ENCODE measurements around the gene LAIR1. TPM values are rescaled to one million over a fixed set of nuclear protein-coding genes. Genes with fewer than 3 reads are reported as not detected.

The LAIR1 gene
- total and polyA plus RNA-seq, 4 donors: 1.2 to 16.3 (median 4.8) TPM

DNA sequence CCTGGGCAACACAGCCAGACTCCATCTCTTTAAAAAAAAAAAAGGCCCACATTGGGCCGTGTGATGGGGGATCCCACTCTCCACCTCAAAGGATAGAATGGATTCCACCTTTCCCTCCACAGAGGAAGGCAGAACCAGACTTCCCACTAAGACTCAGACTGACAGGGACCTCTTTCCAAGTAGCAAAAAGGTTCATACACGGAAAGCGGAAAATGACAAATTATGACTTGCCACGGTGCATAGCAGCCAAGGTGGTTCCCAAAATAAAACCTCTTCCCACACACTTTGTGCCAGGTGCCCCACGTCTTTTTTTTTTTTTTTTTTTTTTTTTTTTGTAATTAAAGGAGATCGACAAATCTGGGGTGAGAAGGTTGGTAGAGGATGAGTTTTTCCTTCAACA, 36.2 kb upstream of the LAIR1 start (continued):
- TF ChIP-seq, protein P1, sequence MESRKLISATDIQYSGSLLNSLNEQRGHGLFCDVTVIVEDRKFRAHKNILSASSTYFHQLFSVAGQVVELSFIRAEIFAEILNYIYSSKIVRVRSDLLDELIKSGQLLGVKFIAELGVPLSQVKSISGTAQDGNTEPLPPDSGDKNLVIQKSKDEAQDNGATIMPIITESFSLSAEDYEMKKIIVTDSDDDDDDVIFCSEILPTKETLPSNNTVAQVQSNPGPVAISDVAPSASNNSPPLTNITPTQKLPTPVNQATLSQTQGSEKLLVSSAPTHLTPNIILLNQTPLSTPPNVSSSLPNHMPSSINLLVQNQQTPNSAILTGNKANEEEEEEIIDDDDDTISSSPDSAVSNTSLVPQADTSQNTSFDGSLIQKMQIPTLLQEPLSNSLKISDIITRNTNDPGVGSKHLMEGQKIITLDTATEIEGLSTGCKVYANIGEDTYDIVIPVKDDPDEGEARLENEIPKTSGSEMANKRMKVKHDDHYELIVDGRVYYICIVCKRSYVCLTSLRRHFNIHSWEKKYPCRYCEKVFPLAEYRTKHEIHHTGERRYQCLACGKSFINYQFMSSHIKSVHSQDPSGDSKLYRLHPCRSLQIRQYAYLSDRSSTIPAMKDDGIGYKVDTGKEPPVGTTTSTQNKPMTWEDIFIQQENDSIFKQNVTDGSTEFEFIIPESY (IDR thresholded peaks at IDR 0.05): no peak
- no peak for TF ChIP-seq RAD21 (IDR thresholded peaks at IDR 0.05)

DNA sequence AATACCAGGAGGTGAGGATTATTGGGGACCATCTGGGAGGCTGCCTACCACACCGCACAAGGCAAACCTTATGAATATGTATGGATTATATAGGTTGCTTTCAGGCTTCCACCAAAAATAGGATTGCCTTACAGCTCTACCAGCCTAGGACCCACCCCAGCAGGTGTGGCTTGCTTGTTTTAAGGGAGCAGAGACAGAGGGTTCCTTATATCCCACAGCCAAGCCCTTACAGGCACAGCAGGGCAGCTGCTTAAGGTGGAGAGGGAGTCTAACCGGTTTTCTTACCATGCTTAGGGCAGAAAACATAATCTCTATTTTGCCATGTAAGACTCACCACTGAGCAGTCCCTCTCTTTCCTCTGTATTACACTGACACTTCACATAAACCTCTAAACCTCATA, 34.5 kb upstream of the LAIR1 start:
- 59% methylated on average over 2 of the region's 2 CpGs for WGBS
- no peak overlapping the region for H3K27ac ChIP-seq (ENCODE audit: low read depth in 1 of 2, low read length in 2 of 2)
- H3K9me3 ChIP-seq (ENCODE audit: control insufficient read depth in 4 of 4, low read length in 3 of 4): peaks cover 0 to 2% (median 0%) of the 10 kb centered on the region in 4 donors
- H3K4me3 ChIP-seq (ENCODE audit: low read depth in 1 of 3, low read length in 3 of 3): no peak overlapping the region
- no peak overlapping the region for H3K9ac ChIP-seq (ENCODE audit: low read depth in 1 of 2, low read length in 2 of 2)
- no peaks in the 10 kb centered on the region for H3K36me3 ChIP-seq (ENCODE audit: control insufficient read depth in 4 of 4, insufficient read depth in 3 of 4, low read depth in 1 of 4, low read length in 3 of 4)
- no peak for DNase-seq (ENCODE audit: low spot score)
- H3K4me1 ChIP-seq (ENCODE audit: control insufficient read depth in 4 of 4, insufficient read depth in 4 of 4, low read length in 3 of 4): no peaks in the 10 kb centered on the region
- H3K27me3 ChIP-seq (ENCODE audit: control insufficient read depth in 4 of 4, insufficient read depth in 4 of 4, low read length in 3 of 4): no peaks in the 10 kb centered on the region
- TF ChIP-seq, protein P2, sequence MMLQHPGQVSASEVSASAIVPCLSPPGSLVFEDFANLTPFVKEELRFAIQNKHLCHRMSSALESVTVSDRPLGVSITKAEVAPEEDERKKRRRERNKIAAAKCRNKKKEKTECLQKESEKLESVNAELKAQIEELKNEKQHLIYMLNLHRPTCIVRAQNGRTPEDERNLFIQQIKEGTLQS (IDR thresholded peaks at IDR 0.05): no peak
- TF ChIP-seq FOXA1 (IDR thresholded peaks at IDR 0.05): no peak
- TF ChIP-seq FOXA2 (IDR thresholded peaks at IDR 0.05): no peak
- TF ChIP-seq JUND (IDR thresholded peaks at IDR 0.05): no peak
- TF ChIP-seq, protein P3, sequence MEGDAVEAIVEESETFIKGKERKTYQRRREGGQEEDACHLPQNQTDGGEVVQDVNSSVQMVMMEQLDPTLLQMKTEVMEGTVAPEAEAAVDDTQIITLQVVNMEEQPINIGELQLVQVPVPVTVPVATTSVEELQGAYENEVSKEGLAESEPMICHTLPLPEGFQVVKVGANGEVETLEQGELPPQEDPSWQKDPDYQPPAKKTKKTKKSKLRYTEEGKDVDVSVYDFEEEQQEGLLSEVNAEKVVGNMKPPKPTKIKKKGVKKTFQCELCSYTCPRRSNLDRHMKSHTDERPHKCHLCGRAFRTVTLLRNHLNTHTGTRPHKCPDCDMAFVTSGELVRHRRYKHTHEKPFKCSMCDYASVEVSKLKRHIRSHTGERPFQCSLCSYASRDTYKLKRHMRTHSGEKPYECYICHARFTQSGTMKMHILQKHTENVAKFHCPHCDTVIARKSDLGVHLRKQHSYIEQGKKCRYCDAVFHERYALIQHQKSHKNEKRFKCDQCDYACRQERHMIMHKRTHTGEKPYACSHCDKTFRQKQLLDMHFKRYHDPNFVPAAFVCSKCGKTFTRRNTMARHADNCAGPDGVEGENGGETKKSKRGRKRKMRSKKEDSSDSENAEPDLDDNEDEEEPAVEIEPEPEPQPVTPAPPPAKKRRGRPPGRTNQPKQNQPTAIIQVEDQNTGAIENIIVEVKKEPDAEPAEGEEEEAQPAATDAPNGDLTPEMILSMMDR (IDR thresholded peaks at IDR 0.05; ENCODE audit: low read depth, low read length, missing input control): no peak
- no peak for TF ChIP-seq SP1 (IDR thresholded peaks at IDR 0.05)
- TF ChIP-seq RAD21 (IDR thresholded peaks at IDR 0.05): no peak
- TF ChIP-seq, protein P1 (IDR thresholded peaks at IDR 0.05): no peak
- TF ChIP-seq HNF4A (conservative IDR thresholded peaks at IDR 0.05): no peak
- TF ChIP-seq, protein P4, sequence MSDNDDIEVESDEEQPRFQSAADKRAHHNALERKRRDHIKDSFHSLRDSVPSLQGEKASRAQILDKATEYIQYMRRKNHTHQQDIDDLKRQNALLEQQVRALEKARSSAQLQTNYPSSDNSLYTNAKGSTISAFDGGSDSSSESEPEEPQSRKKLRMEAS (IDR thresholded peaks at IDR 0.05): no peak
- TF ChIP-seq HNF4G (IDR thresholded peaks at IDR 0.05): no peak
- TF ChIP-seq YY1 (IDR thresholded peaks at IDR 0.05): no peak

DNA sequence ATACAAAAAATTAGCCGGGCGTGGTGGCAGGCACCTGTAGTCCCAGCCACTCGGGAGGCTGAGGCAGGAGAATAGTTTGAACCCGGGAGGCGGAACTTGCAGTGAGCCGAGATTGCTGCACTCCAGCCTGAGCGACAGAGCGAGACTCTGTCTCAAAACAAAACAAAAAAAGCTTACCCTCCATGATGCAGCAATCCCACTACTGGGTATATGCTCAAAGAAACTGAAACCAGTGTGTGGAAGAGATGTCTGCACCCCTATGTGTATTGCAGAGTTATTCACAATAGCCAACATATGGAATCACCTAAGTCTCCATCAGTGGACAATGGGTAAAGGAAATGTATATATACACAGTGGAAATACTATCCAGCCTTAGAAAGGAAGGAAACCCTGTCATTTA, 31.0 kb upstream of the LAIR1 start:
- H3K36me3 ChIP-seq (ENCODE audit: control insufficient read depth in 4 of 4, insufficient read depth in 3 of 4, low read depth in 1 of 4, low read length in 3 of 4): no peaks in the 10 kb centered on the region
- no peak overlapping the region for H3K27ac ChIP-seq (ENCODE audit: low read depth in 1 of 2, low read length in 2 of 2)
- peaks cover 0 to 2% (median 0%) of the 10 kb centered on the region in 4 donors for H3K9me3 ChIP-seq (ENCODE audit: control insufficient read depth in 4 of 4, low read length in 3 of 4)
- TF ChIP-seq, protein P2 (IDR thresholded peaks at IDR 0.05): no peak
- TF ChIP-seq SP1 (IDR thresholded peaks at IDR 0.05) (no peak), HNF4A (conservative IDR thresholded peaks at IDR 0.05) (no peak), FOXA2 (IDR thresholded peaks at IDR 0.05) (no peak), RXRA (IDR thresholded peaks at IDR 0.05) (no peak), FOXA1 (IDR thresholded peaks at IDR 0.05) (no peak), GABPA (IDR thresholded peaks at IDR 0.05 in 1 of 2, conservative IDR thresholded peaks at IDR 0.05 in 1 of 2) (no peak), JUND (IDR thresholded peaks at IDR 0.05) (no peak), NR2F2 (IDR thresholded peaks at IDR 0.05) (no peak)
- TF ChIP-seq, protein P4 (IDR thresholded peaks at IDR 0.05): no peak
- TF ChIP-seq, protein P3 (IDR thresholded peaks at IDR 0.05; ENCODE audit: low read depth, low read length, missing input control): no peak
- 82% methylated on average over 8 of the region's 8 CpGs for whole genome bisulfite sequencing
- H3K27me3 ChIP-seq (ENCODE audit: control insufficient read depth in 4 of 4, insufficient read depth in 4 of 4, low read length in 3 of 4): no peaks in the 10 kb centered on the region
- H3K4me1 ChIP-seq (ENCODE audit: control insufficient read depth in 4 of 4, insufficient read depth in 4 of 4, low read length in 3 of 4): no peaks in the 10 kb centered on the region
- DNase-seq (ENCODE audit: low spot score): no peak
- H3K4me3 ChIP-seq (ENCODE audit: low read depth in 1 of 3, low read length in 3 of 3): no peak overlapping the region
- no peak overlapping the region for H3K9ac ChIP-seq (ENCODE audit: low read depth in 1 of 2, low read length in 2 of 2)

Data from liver (tissue), 9 donors.